GM12873 (cell line): ENCODE data around the gene NWD2.

ENCODE experiments used
- TF ChIP-seq, protein P1 (sequence below): IDR thresholded peaks from 2 replicates; pipeline ENCODE4 v1.5.1; 2012; ENCODE audit warnings: low read depth, mild to moderate bottlenecking, moderate library complexity, low read length, control low read depth; ENCODE audit not compliant: insufficient read depth; ENCODE audit errors: missing control alignments

Gene NWD2

DNA sequence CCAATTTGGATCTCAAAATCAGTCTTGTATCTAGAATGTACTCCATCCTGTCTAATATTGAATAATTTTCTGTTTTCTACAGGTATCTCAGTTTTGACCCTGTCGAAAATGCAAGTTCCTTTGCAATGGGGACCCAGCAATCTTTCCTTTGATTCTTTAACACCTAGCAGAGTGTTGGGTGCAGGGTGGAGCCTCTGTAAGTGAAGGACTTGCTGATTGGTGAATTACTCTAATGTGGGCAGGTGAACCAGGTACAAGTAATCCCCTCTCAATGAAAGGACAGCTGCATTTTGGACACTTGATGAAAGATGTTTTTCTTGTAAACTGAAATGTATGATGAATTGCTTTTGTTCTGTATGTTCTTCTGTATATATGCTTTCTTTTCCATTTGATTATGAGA, 54.9 kb downstream of the NWD2 start:
- TF ChIP-seq, protein P1, sequence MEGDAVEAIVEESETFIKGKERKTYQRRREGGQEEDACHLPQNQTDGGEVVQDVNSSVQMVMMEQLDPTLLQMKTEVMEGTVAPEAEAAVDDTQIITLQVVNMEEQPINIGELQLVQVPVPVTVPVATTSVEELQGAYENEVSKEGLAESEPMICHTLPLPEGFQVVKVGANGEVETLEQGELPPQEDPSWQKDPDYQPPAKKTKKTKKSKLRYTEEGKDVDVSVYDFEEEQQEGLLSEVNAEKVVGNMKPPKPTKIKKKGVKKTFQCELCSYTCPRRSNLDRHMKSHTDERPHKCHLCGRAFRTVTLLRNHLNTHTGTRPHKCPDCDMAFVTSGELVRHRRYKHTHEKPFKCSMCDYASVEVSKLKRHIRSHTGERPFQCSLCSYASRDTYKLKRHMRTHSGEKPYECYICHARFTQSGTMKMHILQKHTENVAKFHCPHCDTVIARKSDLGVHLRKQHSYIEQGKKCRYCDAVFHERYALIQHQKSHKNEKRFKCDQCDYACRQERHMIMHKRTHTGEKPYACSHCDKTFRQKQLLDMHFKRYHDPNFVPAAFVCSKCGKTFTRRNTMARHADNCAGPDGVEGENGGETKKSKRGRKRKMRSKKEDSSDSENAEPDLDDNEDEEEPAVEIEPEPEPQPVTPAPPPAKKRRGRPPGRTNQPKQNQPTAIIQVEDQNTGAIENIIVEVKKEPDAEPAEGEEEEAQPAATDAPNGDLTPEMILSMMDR, result no peak

DNA sequence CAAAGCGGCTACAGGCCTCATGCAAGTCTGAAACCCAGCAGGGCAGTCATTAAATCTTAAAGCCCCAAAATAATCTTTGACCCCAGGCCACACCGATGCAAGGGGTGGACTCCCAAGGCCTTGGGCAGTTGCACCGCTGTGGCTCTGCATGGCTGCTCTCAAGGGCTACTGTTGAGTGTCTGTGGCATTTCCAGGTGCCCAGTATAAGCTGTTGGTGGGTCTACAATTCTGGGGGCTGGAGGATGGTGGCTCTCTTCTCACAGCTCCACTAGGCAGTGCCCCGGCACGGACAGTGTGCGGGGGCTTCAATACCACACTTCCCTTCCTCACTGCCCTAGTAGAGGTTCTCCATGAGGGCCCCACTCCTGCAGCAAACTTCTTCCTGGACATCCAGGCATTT, 60.1 kb downstream of the NWD2 start:
- TF ChIP-seq, protein P1, result no peak

DNA sequence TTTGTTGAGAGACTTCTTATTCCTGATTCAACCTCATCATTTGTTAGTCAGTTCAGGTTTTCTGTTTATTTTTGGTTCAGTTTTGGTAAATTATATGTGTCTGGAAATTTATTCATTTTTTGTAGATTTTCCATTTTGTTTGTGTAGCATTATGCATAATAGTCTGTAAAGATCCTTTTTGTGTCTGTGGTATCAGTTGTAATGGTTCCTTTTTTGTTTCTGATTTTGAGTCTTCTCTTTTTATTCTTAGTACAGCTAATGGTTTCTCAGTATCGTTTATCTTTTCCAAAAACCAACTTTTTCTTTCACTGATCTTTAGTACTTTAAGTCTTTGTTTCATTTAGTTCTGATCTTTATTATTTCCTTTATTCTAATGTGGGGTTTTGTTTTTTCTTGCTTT, 61.4 kb downstream of the NWD2 start:
- TF ChIP-seq, protein P1, result no peak

DNA sequence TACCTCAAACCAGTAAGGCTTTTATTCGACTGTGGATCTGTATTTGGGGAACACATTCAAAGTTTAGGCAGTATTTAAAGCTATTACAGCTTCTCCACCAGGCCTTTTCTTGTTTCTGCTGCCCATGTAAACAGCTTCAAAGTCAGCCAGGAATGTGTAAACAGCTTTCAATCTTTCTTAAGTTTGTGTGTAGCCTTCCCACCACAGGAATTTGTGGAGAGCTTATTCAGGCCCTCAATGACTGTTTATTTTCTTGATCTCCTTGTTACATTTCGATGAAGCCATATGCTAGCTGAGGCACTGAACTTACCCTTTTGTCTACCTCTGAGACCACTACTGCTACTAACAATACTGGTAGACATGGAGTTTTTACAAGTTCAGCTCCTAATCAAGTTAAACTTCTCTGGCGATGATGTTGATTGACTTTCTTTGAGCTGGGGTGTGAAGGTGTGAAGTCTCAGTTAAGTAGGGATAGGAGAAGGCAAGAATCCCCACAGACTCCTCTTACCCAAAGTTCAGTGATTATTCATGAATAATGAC, 72.6 kb downstream of the NWD2 start:
- TF ChIP-seq, protein P1, result no peak

DNA sequence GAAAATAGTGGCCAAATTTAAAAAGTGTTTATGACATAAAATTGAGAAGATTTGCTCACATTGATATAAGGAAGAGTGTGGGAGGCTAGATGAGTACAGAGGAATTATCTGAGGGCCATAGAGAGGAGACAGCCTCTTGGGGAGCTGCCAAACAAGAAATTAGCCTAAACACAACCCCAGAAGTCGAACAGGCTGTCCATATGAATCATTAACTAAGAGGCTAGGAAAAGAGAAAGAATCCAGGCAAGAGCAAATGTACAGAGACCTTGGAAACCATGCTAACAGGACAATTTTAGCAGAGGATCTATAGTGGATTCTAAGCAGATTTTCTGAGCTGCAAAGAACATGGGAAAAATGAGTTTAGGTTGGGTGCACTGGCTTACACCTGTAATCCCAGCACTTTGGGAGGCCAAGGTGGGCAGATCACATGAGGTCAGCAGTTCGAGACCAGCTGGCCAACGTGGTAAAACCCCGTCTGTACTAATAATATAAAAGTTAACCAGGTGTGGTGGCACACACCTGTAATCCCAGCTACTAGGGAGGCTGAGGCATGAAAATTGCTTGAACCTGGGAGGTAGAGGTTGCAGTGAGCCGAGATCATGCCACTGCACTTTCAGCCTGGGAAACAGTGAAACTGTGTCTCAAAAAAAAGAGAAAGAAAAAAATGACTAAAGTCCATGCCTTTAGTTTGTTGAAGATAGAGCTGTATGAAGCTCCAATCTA, 76.1 kb downstream of the NWD2 start:
- TF ChIP-seq, protein P1, result no peak

DNA sequence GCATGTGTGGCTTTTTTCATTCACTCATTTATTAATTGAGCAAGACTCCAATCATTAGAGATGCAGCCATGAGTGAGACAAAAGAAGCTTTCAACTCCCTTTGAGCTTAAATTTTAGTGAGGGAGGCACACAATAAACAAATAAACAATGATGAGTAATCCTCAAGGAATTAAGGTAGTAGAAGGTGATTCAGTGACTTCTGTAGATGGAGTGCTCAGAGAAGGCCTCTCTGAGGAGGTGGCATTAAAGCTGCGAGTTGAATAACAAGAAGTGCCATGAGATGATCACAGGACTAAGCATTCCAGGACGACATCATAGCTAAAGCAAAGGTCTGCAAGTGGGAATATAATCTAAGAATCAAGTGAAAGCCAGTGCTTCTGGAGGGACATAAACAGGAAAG, 77.6 kb downstream of the NWD2 start:
- TF ChIP-seq, protein P1, result no peak

DNA sequence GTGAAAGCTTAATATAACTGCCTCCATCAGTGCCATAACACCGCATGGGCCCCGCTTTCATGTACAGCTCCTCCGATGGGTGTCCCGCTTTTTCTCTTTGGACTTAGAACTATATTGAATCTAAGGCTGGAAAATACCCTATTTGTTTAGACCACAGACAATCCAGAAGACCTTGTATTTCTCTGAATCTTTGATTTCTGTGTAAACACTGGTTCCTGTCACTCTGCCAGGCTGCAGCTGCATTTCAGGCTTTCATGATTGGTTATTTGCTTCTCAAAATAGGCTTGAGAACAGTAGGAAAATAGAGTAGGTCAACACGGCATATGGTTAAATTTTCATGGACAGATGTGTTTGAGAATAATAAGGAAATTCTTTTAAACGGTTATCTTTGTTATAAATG, 80.0 kb downstream of the NWD2 start:
- TF ChIP-seq, protein P1, result no peak
